Measurements from ENCODE around the gene RPL35.

RPL35 gene

DNA sequence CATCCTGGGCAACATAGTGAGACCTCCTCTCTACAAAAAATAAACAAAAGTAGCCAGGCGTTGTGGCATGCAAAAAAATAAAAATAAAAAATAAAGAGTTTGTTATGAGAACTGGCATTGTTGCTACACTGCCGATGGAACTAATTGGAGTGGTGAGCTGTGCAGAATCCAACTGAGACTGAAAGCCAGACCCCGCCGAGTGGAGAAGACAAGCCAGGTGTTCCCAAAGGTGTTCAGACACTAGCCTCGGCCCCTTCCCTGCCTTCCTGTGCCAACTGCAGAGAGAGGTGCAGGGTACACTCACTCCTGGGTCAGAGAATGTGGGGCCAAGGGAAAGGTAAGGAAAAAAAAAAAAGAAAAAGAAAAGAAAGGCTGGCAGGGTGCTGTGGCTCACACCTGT is 46.2 kb downstream of the RPL35 start:
- DNase-seq: no peak

DNA sequence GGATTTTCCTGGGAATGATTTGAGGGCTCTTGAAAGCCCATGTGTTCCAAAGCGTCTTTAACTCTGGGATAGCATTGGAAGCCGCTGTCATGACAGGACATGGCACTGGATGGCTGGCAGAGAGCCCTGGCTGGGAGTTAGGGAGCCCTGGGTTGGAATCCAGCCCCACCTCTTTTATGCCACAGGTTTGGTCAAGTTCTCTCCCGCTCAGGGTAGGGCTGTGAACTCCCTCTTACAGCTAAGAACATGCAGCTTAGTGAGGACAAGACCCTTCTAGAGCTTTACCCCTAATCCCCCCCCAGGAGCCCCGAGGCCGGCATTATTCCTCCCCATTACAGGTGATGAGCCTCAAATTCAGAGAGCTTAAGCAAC is 47.6 kb downstream of the RPL35 start:
- no peak for DNase-seq

DNA sequence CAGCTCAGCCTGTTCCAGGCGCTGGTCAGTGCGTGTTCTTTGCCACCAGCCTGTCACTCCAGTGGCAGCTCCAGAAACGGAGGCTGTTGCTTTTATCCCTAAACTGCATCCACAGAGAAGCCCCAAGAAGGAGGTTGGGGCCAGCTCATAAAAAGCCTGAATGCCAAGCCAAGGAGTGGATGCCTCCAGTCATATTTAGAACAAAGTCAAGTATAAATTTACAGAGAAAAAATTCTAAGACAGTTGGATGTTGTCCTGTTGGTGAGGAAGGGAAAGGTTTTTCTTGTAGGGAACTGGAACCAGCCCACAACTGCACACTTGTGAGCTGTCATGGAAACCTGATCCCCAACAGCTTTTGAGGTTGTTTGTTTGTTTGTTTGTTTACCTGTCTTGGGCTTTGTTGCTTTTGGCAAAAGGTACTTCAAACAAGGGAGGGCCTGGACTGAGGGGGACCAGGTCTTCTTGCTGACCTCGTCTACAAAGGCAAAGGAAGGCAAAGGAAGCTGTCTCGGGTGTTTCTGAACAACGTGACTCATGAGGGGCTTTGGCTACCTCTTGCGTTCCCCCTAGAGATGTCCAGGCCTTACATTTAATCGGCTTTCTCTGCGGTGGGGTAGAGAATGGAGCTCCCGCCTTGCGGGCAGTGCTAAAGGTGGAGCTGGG is 48.1 kb downstream of the RPL35 start:
- no peak for DNase-seq

DNA sequence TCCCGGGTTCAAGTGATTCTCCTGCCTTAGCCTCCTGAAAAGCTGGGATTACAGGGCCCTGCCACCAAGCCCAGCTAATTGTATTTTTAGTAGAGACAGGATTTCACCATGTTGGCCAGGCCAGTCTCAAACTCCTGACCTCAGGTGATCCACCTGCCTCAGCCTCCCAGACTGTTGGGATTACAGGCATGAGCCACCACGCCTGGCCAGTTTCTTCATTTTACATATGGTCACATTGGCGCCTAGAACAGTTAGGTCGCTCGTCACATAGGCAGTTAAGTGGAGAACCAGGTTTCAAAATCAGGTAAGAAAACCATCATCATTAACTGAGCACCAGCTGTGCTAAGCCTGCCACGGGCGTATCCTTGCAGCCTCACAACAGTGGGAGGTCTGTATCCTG is 48.7 kb downstream of the RPL35 start:
- peak; percentile 81 for DNase-seq

DNA sequence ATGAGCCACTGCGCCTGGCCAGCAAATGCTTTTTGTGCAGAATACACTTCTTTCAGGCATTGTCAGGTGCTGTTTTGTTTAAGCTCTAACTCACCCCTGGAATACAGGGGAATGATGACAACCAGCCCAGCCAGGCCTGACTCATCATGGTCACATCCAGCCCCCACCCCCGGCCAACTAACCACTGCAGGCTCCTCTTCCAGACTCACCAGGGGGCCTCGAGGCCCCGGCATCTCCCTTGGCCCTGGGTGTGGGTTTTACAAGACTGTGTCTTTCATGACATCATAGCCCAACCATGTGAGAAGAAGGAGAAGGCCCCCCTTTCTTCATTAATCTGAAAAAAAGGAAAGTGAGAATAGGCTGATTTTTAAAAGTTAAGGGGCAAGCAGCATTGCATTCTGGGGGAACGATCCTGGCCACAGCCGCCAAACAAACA is 49.3 kb downstream of the RPL35 start:
- DNase-seq: peak; percentile 47

DNA sequence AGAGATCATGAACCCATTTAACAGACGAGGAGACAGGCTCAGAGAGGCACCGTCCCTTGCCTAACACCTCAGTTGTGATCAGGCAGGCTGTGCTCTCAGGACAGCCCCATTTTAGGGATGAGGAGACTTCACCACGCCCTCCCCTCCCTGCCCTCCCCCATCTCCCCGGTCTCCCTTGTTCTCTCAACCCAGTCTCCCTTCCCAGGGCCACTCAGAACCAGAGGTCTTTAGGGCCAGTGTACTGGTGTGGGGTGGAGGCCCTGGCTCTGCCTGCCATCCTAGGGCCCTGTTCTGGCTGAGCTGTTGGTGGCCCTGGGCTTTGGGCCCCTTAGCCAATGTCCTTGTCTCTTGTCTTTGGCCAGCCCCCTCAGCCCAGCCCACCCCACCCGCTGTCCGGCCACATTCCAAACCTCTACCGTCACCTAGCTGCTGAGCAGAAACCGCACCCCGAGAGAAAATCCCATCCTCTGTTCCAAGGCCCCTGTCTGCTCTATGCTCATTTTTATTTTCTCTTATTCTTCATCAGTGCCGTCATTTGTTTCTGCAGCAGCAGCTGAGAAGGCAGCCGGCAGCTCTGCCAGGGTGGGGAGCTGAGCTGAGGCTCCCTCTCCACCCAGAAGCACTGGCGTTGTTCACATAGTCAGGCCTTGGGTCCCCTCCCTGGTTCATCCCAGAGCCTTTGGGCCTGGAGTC is 50.9 kb downstream of the RPL35 start:
- DNase-seq: no peak

DNA sequence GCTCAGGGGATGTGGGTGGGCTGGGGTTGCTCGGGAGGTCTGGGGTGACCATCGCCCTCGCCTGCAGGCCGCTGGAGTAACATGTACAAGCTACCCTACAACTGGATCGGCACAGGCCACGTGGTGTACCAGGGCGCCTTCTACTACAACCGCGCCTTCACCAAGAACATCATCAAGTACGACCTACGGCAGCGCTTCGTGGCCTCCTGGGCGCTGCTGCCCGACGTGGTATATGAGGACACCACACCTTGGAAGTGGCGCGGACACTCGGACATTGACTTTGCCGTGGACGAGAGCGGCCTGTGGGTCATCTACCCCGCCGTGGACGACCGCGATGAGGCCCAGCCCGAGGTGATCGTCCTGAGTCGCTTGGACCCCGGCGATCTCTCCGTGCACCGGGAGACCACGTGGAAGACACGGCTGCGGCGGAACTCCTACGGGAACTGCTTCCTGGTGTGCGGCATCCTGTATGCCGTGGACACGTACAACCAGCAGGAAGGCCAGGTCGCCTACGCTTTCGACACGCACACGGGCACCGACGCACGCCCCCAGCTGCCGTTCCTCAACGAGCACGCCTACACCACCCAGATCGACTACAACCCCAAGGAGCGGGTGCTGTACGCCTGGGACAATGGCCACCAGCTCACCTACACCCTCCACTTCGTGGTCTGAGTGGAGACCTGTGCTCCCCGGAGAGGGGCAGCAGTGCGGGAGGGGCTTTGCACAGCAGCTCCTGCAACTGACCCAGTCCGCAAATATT is 51.8 kb downstream of the RPL35 start:
- no peak for DNase-seq

DNA sequence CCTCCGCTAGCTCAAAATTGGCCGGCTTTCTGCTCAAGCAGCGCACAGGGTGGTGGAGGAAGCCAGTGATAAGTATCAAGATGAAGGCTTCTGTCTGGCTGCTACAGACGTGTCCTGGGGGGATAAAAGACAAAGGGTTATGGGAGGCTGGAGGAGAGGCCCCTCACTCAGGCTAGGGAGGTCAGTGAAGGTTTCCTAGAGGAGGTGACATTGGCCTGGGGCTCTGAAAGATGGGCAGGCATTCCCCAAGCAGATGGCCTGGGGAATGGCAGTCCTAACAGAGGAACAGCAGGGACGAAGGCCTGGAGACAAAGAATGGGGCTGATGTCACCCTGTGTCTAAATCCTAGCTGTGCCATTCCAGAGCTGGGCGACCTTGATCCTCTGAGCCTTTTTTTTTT is 52.5 kb downstream of the RPL35 start:
- no peak for DNase-seq

DNA sequence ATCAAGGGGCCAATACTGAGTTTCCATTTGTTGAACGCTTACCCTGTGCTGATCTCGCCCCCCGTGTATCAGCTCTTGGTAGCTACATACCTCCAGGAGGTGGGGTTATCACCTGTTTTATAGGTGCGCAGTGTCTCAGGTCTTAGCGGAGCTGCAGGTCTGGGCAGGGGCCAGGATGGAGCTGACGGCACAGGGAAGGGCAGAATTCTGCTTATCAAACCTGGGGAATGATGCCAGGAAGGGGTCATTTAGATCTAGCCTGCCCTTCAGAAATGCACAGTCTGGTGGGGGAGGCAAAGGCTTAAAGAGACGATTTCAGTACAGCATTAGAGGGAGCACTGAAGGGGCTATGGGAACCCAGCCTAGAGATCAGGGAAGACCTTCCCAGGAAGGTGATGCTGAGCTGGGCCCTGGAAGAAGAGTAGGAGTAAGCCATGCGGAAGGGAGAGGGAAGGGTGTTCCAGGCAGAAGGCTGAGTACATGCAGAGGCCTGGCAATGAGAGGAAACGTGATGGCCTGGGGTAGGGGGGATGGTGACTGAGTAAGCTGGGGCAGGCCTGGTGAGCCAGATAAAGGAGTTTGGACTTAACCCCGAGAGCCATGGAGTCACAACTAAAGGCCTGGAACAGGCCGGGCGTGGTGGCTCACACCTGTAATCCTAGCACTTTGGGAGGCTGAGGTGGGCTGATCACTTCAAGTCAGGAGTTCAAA is 53.4 kb downstream of the RPL35 start:
- no peak for DNase-seq

Data from NCI-H69 (cell line).